Transverse colon (tissue), 3 donors: Measurements from ENCODE around the gene SIL1.

Source experiments
- CTCF ChIP-seq, 5 experiments: fragments of 200-600 bp in 3 of 5; fragments of 450-650 bp in 2 of 5; sonication (generic) in 3 of 5; IDR thresholded peaks; 1 replicate in 2 of 5; 2 replicates in 3 of 5; pipeline ENCODE4 v1.5.1; 2016 to 2017; ENCODE audit warnings: antibody characterized with exemption in 5 of 5, inconsistent platforms in 3 of 5, mild to moderate bottlenecking in 2 of 5, moderate library complexity in 1 of 5
- POLR2A ChIP-seq: fragments of 450-650 bp; IDR thresholded peaks from one replicate; pipeline ENCODE4 v1.6.1; 2016; ENCODE audit warnings: antibody characterized with exemption, mild to moderate bottlenecking, moderate library complexity

GRCh38 chr5:139207297-139208000 lies 9.3 kb upstream of the SIL1 start:
- TF ChIP-seq POLR2A (no peak), CTCF (IDR thresholded peaks at IDR 0.05) (no peak)
